ENCODE results near the gene LILRB2.
"Not testable (repeated sequence)": the region's sequence is repeated elsewhere in the genome, so short reads cannot be mapped to it uniquely, and the experiment has no call there.

The LILRB2 gene

GRCh38 chr19:54239491-54240371 lies 41.2 kb downstream of the LILRB2 start:
- DNase-seq = not testable (repeated sequence)

GRCh38 chr19:54233941-54234340 lies 47.0 kb downstream of the LILRB2 start:
- no peak for DNase-seq

- DNase-seq = peak; percentile 84
These were observed 49.6 kb downstream of the LILRB2 start for GRCh38 chr19:54231077-54231931.

- DNase-seq = no peak
These were observed 50.9 kb downstream of the LILRB2 start for GRCh38 chr19:54230031-54230430.

GRCh38 chr19:54229146-54229545 lies 51.8 kb downstream of the LILRB2 start:
- no peak for DNase-seq

- DNase-seq = not testable (repeated sequence)
These were observed 56.3 kb downstream of the LILRB2 start for GRCh38 chr19:54224619-54225018.

GRCh38 chr19:54223937-54224281 lies 57.0 kb downstream of the LILRB2 start:
- not testable (repeated sequence) for DNase-seq

Data from CD4-positive, alpha-beta T cell treated with Interleukin-21 for 1 hour (primary cell).